SJSA1 (cell line): ENCODE measurements around the gene HSD17B8. TPM values are rescaled to one million over a fixed set of nuclear protein-coding genes. Genes with fewer than 3 reads are reported as not detected.

Experiments
- DNase-seq, 2 experiments: peaks; one replicate each; pipeline ENCODE4 v3.0.0-alpha.2; 2015 to 2020; ENCODE audit warnings: low spot score in 2 of 2, low read depth in 1 of 2
- H3K27ac ChIP-seq: fragments of 250-450 bp; sonication (Bioruptor Pico); 2 replicates; pipeline ENCODE4 v1.5.1; 2020; ENCODE audit warnings: mild to moderate bottlenecking, moderate library complexity
- H3K27me3 ChIP-seq: fragments of 250-450 bp; sonication (Bioruptor Pico); replicated peaks from 2 replicates; pipeline ENCODE4 v1.5.1; 2020; ENCODE audit warnings: mild to moderate bottlenecking, moderate library complexity
- H3K36me3 ChIP-seq: fragments of 250-450 bp; sonication (Bioruptor Pico); 2 replicates; pipeline ENCODE4 v1.5.1; 2020; ENCODE audit warnings: mild to moderate bottlenecking
- H3K4me1 ChIP-seq: fragments of 250-450 bp; sonication (Bioruptor Pico); replicated peaks from 2 replicates; pipeline ENCODE4 v1.6.1; 2021; ENCODE audit warnings: mild to moderate bottlenecking
- H3K4me3 ChIP-seq: fragments of 250-450 bp; sonication (Bioruptor Pico); 2 replicates; pipeline ENCODE4 v1.5.1; 2020; ENCODE audit warnings: mild to moderate bottlenecking
- H3K9me3 ChIP-seq: fragments of 250-450 bp; sonication (Bioruptor Pico); replicated peaks from 2 replicates; pipeline ENCODE4 v1.5.1; 2020; ENCODE audit warnings: mild to moderate bottlenecking
- total RNA-seq: library from RNA; depleted of rRNA; stranded (reverse); fragments of >200 nt; shearing (Covaris generic); gene quantifications from 2 replicates; pipeline ENCODE4 v1.2.3, GENCODE V29; 2014; rRNA removed

HSD17B8 gene
- total RNA-seq: 4.5 and 11.6 TPM in 2 replicates

DNA sequence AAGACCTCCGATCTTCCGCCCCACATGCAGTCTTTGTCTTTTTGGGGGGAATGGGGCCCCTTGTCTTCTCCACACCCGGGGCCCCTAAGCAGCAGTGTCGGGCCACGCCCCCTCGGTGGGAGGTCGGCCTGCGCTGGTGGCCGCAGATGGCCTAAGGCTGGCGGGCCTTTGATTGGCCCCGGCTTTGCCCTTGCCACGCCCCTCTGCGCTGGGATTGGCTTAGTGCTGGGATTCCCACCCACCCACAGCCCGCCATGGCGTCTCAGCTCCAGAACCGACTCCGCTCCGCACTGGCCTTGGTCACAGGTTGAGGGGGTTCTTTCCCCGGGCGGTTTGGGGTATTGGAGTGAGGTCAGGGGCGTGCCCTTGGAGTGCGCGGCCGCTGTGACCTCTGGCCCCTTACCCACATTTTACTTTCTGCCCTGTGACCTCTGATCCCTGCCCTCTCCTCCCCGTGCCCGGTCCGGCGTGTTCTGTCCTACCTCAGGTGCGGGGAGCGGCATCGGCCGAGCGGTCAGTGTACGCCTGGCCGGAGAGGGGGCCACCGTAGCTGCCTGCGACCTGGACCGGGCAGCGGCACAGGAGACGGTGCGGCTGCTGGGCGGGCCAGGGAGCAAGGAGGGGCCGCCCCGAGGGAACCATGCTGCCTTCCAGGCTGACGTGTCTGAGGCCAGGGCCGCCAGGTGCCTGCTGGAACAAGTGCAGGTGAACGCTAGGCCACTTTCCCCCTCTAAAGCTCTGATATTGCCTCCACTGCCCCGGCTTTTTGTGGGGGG is at the start of gene HSD17B8:
TSS of gene HSD17B8 (plus strand) at position 241 of the 776 bp plus-strand sequence. CDS start at position 255, 14 bp downstream.
- Histone ChIP-seq H3K27ac (peak within 1 kb of the TSS; percentile 89), H3K9me3 (no peaks in the 10 kb centered on the region), H3K27me3 (no peaks in the 10 kb centered on the region; the same call in 1 of the 2 replicates), H3K4me3 (peak within 1 kb of the TSS; percentile 45), H3K36me3 (peaks cover 51% of the 10 kb centered on the region), H3K4me1 (peaks cover 57% of the 10 kb centered on the region)
- peak; percentile 75 to 96 for DNase-seq

- H3K27me3 ChIP-seq: no peaks in the 10 kb centered on the region
- H3K36me3 ChIP-seq: no peaks in the 10 kb centered on the region
- DNase-seq: no peak
- no peak overlapping the region for H3K27ac ChIP-seq
- peaks cover 6% of the 10 kb centered on the region for H3K4me1 ChIP-seq
- H3K9me3 ChIP-seq: no peaks in the 10 kb centered on the region
- H3K4me3 ChIP-seq: no peak overlapping the region
Measured at GRCh38 chr6:33156561-33156960, 47.9 kb upstream of the HSD17B8 start.

DNA sequence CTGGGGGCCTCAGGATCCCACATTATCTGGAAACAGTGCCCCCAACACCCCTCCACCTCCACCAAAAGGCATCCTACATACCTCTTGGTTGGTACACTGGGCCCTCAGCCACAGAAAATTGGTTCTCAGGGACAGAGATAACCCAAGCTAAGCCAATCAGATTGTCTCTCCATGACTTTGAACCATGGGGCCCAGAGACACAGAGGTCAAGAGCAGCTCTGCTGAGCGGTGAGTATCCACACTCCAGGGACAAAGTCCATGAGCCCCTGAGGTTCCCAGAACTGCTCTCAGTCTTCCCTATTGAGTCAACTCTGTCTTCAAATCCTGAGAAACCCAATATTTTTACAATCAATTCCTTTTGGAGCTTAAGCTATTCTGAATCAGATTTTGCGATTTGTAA is 47.5 kb upstream of the HSD17B8 start:
- Histone ChIP-seq H3K4me3 (no peak overlapping the region), H3K27me3 (no peaks in the 10 kb centered on the region), H3K27ac (no peak overlapping the region), H3K36me3 (no peaks in the 10 kb centered on the region), H3K9me3 (no peaks in the 10 kb centered on the region), H3K4me1 (peaks cover 10% of the 10 kb centered on the region)
- DNase-seq: no peak

DNA sequence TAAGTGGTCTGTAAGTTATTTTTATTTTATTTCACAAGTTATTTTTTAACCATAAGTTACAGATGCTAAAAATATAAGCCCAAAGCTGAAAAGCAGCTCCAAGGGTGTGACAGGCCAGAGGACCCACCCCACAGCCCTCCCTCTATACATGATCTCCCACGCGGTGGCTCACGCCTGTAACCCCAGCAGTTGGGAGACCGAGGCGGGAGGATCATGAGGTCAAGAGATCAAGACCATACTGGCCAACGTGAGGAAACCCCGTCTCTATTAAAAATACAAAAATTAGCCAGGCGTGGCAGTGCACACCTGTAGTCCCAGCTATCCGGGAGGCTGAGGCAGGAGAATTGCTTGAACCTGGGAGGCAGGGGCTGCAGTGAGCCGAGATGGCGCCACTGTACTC is 44.4 kb upstream of the HSD17B8 start:
- Histone ChIP-seq H3K36me3 (no peaks in the 10 kb centered on the region), H3K27ac (no peak overlapping the region), H3K27me3 (no peaks in the 10 kb centered on the region), H3K9me3 (no peaks in the 10 kb centered on the region), H3K4me1 (peaks cover 11% of the 10 kb centered on the region), H3K4me3 (no peak overlapping the region)
- no peak for DNase-seq

- no peaks in the 10 kb centered on the region for H3K9me3 ChIP-seq
- no peaks in the 10 kb centered on the region for H3K36me3 ChIP-seq
- DNase-seq: peak in 1 of 2 experiments; percentile 28
- H3K27ac ChIP-seq: no peak overlapping the region
- H3K4me3 ChIP-seq: no peak overlapping the region
- no peaks in the 10 kb centered on the region for H3K27me3 ChIP-seq
- peaks cover 11% of the 10 kb centered on the region for H3K4me1 ChIP-seq
Measured at GRCh38 chr6:33160728-33161344, 43.6 kb upstream of the HSD17B8 start.

GRCh38 chr6:33161354-33162331 is 42.8 kb upstream of the HSD17B8 start:
- H3K4me1 ChIP-seq: peaks cover 11% of the 10 kb centered on the region
- peak overlapping the region; percentile 30 for H3K4me3 ChIP-seq
- DNase-seq: peak; percentile 63 to 72
- H3K36me3 ChIP-seq: no peaks in the 10 kb centered on the region
- H3K9me3 ChIP-seq: no peaks in the 10 kb centered on the region
- no peaks in the 10 kb centered on the region for H3K27me3 ChIP-seq
- no peak overlapping the region for H3K27ac ChIP-seq

- no peak for DNase-seq
- H3K36me3 ChIP-seq: no peaks in the 10 kb centered on the region
- H3K27me3 ChIP-seq: no peaks in the 10 kb centered on the region
- no peaks in the 10 kb centered on the region for H3K9me3 ChIP-seq
- H3K4me3 ChIP-seq: no peak overlapping the region
- no peak overlapping the region for H3K27ac ChIP-seq
- H3K4me1 ChIP-seq: peaks cover 11% of the 10 kb centered on the region
Measured at GRCh38 chr6:33163540-33163939, 40.9 kb upstream of the HSD17B8 start.

- Histone ChIP-seq H3K4me3 (no peak overlapping the region), H3K27ac (no peak overlapping the region), H3K9me3 (no peaks in the 10 kb centered on the region), H3K36me3 (no peaks in the 10 kb centered on the region), H3K4me1 (peaks cover 11% of the 10 kb centered on the region), H3K27me3 (no peaks in the 10 kb centered on the region)
- no peak for DNase-seq
Measured at GRCh38 chr6:33164176-33164575, 40.3 kb upstream of the HSD17B8 start.

DNA sequence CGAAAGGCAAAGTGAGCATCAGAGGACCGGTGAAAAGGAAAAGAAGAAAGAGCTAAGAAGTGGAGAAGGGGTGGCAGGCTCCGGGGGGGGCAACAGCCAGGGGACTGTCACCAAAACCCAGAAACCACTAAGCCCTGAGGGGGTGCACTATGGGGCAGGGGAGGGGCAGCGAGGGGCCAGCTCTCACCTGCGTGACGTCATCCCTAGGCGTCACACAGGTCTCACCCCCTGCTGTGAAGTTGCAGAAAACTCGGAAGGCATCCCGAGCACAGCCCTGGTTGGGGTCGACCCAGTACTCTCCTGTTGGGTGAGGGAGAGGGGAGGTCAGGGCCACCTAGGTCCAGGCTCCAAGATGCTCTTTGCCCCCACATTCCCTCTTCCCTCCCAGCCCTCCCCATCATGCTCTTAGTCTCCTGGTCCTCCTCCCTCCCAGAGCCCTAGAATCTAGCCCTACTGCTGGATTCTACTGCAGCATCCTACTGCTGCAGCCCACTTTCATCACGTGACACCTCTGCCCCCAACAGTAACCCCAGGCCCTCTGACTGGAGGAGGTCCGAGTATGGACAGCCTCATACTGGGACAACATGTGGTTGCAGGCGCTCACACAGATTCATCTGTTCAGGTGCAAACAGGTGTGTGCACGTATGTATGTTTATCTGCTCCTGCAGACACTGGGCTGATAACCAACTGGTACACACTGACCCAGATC is 39.6 kb upstream of the HSD17B8 start:
- Histone ChIP-seq H3K27me3 (no peaks in the 10 kb centered on the region), H3K4me1 (peaks cover 11% of the 10 kb centered on the region), H3K9me3 (no peaks in the 10 kb centered on the region), H3K36me3 (no peaks in the 10 kb centered on the region), H3K4me3 (no peak overlapping the region), H3K27ac (no peak overlapping the region)
- no peak for DNase-seq

GRCh38 chr6:33165581-33166258 is 38.7 kb upstream of the HSD17B8 start:
- no peak overlapping the region for H3K27ac ChIP-seq
- DNase-seq: no peak

DNA sequence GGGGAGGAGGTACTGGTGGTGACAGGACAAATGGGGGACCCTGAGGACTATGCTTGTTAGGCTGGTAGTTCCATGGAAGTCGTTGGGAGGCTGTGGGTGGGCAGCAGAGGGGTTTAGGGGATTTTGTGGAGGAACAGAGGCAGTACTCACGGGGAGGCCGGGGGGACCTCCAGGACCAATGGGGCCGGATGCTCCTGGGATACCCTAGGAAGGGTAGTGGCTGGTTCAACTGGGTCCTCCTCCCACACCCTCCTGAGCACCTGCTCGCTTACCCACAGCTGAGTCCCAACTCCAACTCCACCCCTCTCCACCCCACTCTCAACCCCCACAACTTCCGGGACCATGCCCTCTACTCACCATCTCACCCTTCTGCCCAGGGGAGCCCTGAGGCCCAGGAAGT is 38.1 kb upstream of the HSD17B8 start:
- Histone ChIP-seq H3K27ac (no peak overlapping the region), H3K36me3 (no peaks in the 10 kb centered on the region), H3K4me1 (peaks cover 7% of the 10 kb centered on the region), H3K27me3 (no peaks in the 10 kb centered on the region), H3K9me3 (no peaks in the 10 kb centered on the region), H3K4me3 (no peak overlapping the region)
- DNase-seq: no peak

More at GRCh38 chr6:33165581-33166258, 38.7 kb upstream of the HSD17B8 start:
- Histone ChIP-seq H3K4me1 (peaks cover 11% of the 10 kb centered on the region), H3K9me3 (no peaks in the 10 kb centered on the region), H3K36me3 (no peaks in the 10 kb centered on the region), H3K27me3 (no peaks in the 10 kb centered on the region), H3K4me3 (no peak overlapping the region)

DNA sequence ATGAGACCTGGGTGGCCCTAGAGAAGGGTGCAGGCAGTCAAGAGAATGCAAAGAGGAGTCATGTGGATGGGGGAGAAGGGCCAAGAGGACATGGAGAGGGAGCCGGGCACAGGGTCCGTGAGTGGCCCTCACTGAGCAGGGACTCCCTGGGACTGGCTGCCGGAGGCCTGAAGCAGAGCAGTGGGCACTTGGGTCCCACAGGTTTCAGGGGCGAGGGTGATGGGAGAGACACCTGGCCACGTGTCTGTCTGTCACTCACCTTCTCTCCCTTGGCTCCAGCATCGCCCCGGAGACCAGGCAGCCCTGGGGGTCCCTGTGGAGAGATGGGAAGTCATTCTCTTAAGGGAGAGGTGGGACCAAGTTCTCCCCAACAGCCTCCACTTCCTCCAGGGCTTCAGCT is 37.6 kb upstream of the HSD17B8 start:
- no peaks in the 10 kb centered on the region for H3K36me3 ChIP-seq
- H3K9me3 ChIP-seq: no peaks in the 10 kb centered on the region
- DNase-seq: no peak
- H3K4me1 ChIP-seq: peaks cover 2% of the 10 kb centered on the region
- H3K27me3 ChIP-seq: no peaks in the 10 kb centered on the region
- H3K4me3 ChIP-seq: no peak overlapping the region
- H3K27ac ChIP-seq: no peak overlapping the region
